Measurements from ENCODE around the gene CHAF1B.
A peak's percentile ranks its signal among the peaks of the same experiment; 100 is the strongest.
"Not testable (repeated sequence)": the region's sequence is repeated elsewhere in the genome, so short reads cannot be mapped to it uniquely, and the experiment has no call there.

Gene CHAF1B

GRCh38 chr21:36391649-36392048 is 6.5 kb downstream of the CHAF1B start:
- FAIRE-seq, result not testable (repeated sequence)

- no peak for FAIRE-seq
Measured at GRCh38 chr21:36395353-36396111, 10.3 kb downstream of the CHAF1B start.

GRCh38 chr21:36396325-36396724 is 11.1 kb downstream of the CHAF1B start:
- FAIRE-seq, result no peak

- no peak for FAIRE-seq
Measured at GRCh38 chr21:36396971-36397370, 11.8 kb downstream of the CHAF1B start.

- FAIRE-seq, result no peak
Measured at GRCh38 chr21:36397606-36398005, 12.4 kb downstream of the CHAF1B start.

- not testable (repeated sequence) for FAIRE-seq
Measured at GRCh38 chr21:36399736-36400135, 14.5 kb downstream of the CHAF1B start.

GRCh38 chr21:36400719-36401118 is 15.5 kb downstream of the CHAF1B start:
- FAIRE-seq, result no peak

- no peak for FAIRE-seq
Measured at GRCh38 chr21:36402339-36402738, 17.1 kb downstream of the CHAF1B start.

- no peak for FAIRE-seq
Measured at GRCh38 chr21:36403713-36404112, 18.5 kb downstream of the CHAF1B start.

GRCh38 chr21:36408568-36408967 is 23.4 kb downstream of the CHAF1B start:
- FAIRE-seq, result no peak

GRCh38 chr21:36411301-36411700 is 26.1 kb downstream of the CHAF1B start:
- FAIRE-seq, result no peak

- FAIRE-seq, result no peak
Measured at GRCh38 chr21:36412916-36413315, 27.7 kb downstream of the CHAF1B start.

- FAIRE-seq, result no peak
Measured at GRCh38 chr21:36415375-36415774, 30.2 kb downstream of the CHAF1B start.

- no peak for FAIRE-seq
Measured at GRCh38 chr21:36419241-36419640, 34.0 kb downstream of the CHAF1B start.

- peak; percentile 21 for FAIRE-seq
Measured at GRCh38 chr21:36419996-36420395, 34.8 kb downstream of the CHAF1B start.

- FAIRE-seq, result no peak
Measured at GRCh38 chr21:36420571-36421339, 35.6 kb downstream of the CHAF1B start.

GRCh38 chr21:36422279-36423098 is 37.3 kb downstream of the CHAF1B start:
- FAIRE-seq, result no peak

- FAIRE-seq, result no peak
Measured at GRCh38 chr21:36423771-36424433, 38.7 kb downstream of the CHAF1B start.

GRCh38 chr21:36424592-36424991 is 39.4 kb downstream of the CHAF1B start:
- no peak for FAIRE-seq

GRCh38 chr21:36425286-36425685 is 40.1 kb downstream of the CHAF1B start:
- FAIRE-seq, result no peak

- FAIRE-seq, result no peak
Measured at GRCh38 chr21:36427502-36427901, 42.3 kb downstream of the CHAF1B start.

- FAIRE-seq, result no peak
Measured at GRCh38 chr21:36428761-36429432, 43.7 kb downstream of the CHAF1B start.

Measured in islet of Langerhans (tissue), 1 donor.